MM.1S (cell line): ENCODE results near the gene ZNF138.
"Not testable (repeated sequence)": the region's sequence is repeated elsewhere in the genome, so short reads cannot be mapped to it uniquely, and the experiment has no call there.

Experiments used
- EZH2 ChIP-seq: fragments of 300-600 bp; sonication (generic); optimal IDR thresholded peaks from 2 replicates; pipeline ENCODE3; 2017; ENCODE audit warnings: low read depth, mild to moderate bottlenecking, antibody characterized with exemption, low read length, mixed read lengths
- EZH2phosphoT487 ChIP-seq: fragments of 300-600 bp; sonication (generic); IDR thresholded peaks from 2 replicates; pipeline ENCODE4 v1.6.1; 2018; ENCODE audit warnings: antibody characterized with exemption, low read length
- TF ChIP-seq, protein P1 (sequence below): fragments of 300-600 bp; sonication (generic); IDR thresholded peaks from 2 replicates; pipeline ENCODE4 v1.5.1; 2016; ENCODE audit warnings: antibody characterized with exemption, low read length, mixed read lengths

DNA sequence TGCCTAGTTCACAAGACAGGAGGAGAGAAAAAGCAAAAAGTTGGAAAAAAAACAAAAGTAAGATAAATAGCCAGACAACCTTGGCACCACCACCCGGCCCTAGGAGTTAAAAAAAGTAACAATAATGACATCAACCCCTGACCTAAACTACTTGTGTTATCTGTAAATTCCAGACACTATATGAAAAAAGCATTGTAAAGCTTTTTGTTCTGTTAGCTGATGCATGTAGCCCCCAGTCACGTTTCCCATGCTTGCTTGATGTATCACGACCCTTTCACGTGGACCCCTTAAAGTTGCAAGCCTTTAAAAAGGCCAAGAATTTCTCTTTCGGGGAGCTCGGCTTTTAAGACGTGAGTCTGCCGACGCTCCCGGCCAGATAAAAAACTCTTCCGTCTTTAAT lies 5.0 kb upstream of the ZNF138 start:
- TF ChIP-seq, protein P1, sequence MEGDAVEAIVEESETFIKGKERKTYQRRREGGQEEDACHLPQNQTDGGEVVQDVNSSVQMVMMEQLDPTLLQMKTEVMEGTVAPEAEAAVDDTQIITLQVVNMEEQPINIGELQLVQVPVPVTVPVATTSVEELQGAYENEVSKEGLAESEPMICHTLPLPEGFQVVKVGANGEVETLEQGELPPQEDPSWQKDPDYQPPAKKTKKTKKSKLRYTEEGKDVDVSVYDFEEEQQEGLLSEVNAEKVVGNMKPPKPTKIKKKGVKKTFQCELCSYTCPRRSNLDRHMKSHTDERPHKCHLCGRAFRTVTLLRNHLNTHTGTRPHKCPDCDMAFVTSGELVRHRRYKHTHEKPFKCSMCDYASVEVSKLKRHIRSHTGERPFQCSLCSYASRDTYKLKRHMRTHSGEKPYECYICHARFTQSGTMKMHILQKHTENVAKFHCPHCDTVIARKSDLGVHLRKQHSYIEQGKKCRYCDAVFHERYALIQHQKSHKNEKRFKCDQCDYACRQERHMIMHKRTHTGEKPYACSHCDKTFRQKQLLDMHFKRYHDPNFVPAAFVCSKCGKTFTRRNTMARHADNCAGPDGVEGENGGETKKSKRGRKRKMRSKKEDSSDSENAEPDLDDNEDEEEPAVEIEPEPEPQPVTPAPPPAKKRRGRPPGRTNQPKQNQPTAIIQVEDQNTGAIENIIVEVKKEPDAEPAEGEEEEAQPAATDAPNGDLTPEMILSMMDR: not testable (repeated sequence)
- not testable (repeated sequence) for TF ChIP-seq EZH2, EZH2phosphoT487
